Hematopoietic multipotent progenitor cell treated with erythropoietin and hydrocortisone succinate and interleukin-3 and kit ligand, for 15 days (in vitro differentiated cells): ENCODE measurements around the gene SNCB.

Experiments
- DNase-seq: peaks from one replicate; pipeline ENCODE4 v3.0.0-alpha.2; 2015; ENCODE audit warnings: low spot score

SNCB gene

GRCh38 chr5:176629853-176630680 lies at the start of gene SNCB, which contains the start of gene EIF4E1B:
Gene SNCB (minus strand): TSS chr5:176630534. CDS start chr5:176629654, 880 bp downstream.
Gene EIF4E1B (plus strand): TSS chr5:176630675. CDS start chr5:176642788, 12,113 bp downstream.
- DNase-seq, result no peak

- no peak for DNase-seq
Measured at GRCh38 chr5:176679365-176680225, 49.3 kb upstream of the SNCB start.

GRCh38 chr5:176678584-176678983 lies 48.2 kb upstream of the SNCB start:
- DNase-seq, result no peak

- no peak for DNase-seq
Measured at GRCh38 chr5:176677209-176677939, 47.0 kb upstream of the SNCB start.

- DNase-seq, result no peak
Measured at GRCh38 chr5:176676361-176676824, 46.1 kb upstream of the SNCB start.

- no peak for DNase-seq
Measured at GRCh38 chr5:176675676-176676360, 45.5 kb upstream of the SNCB start.

- no peak for DNase-seq
Measured at GRCh38 chr5:176674799-176675198, 44.5 kb upstream of the SNCB start.

- no peak for DNase-seq
Measured at GRCh38 chr5:176673651-176674583, 43.6 kb upstream of the SNCB start.

- no peak for DNase-seq
Measured at GRCh38 chr5:176671890-176672747, 41.8 kb upstream of the SNCB start.

GRCh38 chr5:176671399-176671798 lies 41.1 kb upstream of the SNCB start:
- no peak for DNase-seq

- DNase-seq, result no peak
Measured at GRCh38 chr5:176670449-176670848, 40.1 kb upstream of the SNCB start.

- no peak for DNase-seq
Measured at GRCh38 chr5:176667637-176668036, 37.3 kb upstream of the SNCB start.

- DNase-seq, result no peak
Measured at GRCh38 chr5:176665517-176665916, 35.2 kb upstream of the SNCB start.

- DNase-seq, result no peak
Measured at GRCh38 chr5:176664886-176665285, 34.6 kb upstream of the SNCB start.

- DNase-seq, result no peak
Measured at GRCh38 chr5:176664479-176664878, 34.1 kb upstream of the SNCB start.

- no peak for DNase-seq
Measured at GRCh38 chr5:176663566-176663965, 33.2 kb upstream of the SNCB start.

- no peak for DNase-seq
Measured at GRCh38 chr5:176662371-176663333, 32.3 kb upstream of the SNCB start.

GRCh38 chr5:176661676-176662075 lies 31.3 kb upstream of the SNCB start:
- DNase-seq, result no peak
